GM12864 (cell line): ENCODE results near the gene APOL2.

Experiments used
- DNase-seq: peaks from one replicate; pipeline ENCODE4 v3.0.0-alpha.2; 2011; ENCODE audit warnings: low read depth
- H3K4me3 ChIP-seq: 2 replicates; pipeline ENCODE4 v1.5.1; 2011; ENCODE audit warnings: mild to moderate bottlenecking, low read depth, low read length, control low read depth
- TF ChIP-seq, protein P1 (sequence below): IDR thresholded peaks from 2 replicates; pipeline ENCODE4 v1.5.1; 2011; ENCODE audit warnings: low read depth, mild to moderate bottlenecking, moderate library complexity, low read length, control low read depth, inconsistent platforms; ENCODE audit errors: missing control alignments

The APOL2 gene

GRCh38 chr22:36249160-36249559 lies 9.8 kb upstream of the APOL2 start:
- no peak for DNase-seq
- TF ChIP-seq, protein P1, sequence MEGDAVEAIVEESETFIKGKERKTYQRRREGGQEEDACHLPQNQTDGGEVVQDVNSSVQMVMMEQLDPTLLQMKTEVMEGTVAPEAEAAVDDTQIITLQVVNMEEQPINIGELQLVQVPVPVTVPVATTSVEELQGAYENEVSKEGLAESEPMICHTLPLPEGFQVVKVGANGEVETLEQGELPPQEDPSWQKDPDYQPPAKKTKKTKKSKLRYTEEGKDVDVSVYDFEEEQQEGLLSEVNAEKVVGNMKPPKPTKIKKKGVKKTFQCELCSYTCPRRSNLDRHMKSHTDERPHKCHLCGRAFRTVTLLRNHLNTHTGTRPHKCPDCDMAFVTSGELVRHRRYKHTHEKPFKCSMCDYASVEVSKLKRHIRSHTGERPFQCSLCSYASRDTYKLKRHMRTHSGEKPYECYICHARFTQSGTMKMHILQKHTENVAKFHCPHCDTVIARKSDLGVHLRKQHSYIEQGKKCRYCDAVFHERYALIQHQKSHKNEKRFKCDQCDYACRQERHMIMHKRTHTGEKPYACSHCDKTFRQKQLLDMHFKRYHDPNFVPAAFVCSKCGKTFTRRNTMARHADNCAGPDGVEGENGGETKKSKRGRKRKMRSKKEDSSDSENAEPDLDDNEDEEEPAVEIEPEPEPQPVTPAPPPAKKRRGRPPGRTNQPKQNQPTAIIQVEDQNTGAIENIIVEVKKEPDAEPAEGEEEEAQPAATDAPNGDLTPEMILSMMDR: no peak

DNA sequence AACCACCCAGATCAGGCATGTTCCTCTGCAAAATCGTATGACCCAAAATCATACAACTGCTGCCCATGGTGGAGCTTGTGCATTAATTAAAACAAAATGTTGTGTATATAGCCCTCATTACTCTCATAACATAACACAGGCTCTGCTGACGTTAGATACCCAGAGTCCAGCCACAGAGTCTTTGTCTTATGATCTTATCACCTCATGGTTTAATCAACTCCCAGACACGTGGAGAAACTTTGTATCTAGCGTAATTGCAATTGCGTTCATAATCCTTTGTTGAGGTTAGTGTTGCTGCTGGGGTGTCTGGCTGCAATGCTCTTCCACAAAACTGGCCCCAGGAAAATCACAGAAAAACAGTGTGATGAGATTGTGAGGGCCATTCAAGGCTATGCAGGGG lies 8.6 kb upstream of the APOL2 start:
- TF ChIP-seq, protein P1: no peak
- DNase-seq: no peak
- H3K4me3 ChIP-seq: no peak overlapping the region

More at GRCh38 chr22:36249160-36249559, 9.8 kb upstream of the APOL2 start:
- H3K4me3 ChIP-seq: no peak overlapping the region

DNA sequence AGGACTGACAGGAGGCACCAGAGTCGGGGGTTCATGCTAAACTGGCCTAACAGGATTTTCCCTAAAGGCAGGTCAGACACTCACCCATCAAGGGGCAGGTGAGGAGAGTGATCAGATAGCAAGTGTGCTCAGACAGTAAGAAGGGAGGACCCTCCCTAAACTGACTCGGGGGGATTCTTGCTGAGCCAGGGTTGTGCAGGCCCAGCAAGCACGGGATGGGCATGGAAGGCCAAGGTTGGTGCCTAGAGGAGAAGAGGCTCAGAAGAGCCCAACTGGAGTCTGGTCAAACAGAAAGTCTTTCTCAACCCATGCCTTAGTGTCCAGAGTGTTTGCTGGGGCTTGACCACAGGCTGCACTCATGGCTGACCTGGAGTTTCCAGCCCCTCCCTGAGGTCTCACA lies 7.4 kb upstream of the APOL2 start:
- H3K4me3 ChIP-seq: no peak overlapping the region
- TF ChIP-seq, protein P1: no peak
- DNase-seq: no peak

- TF ChIP-seq, protein P1: no peak
- H3K4me3 ChIP-seq: no peak overlapping the region
Observed at GRCh38 chr22:36245805-36246356, 6.6 kb upstream of the APOL2 start.

DNA sequence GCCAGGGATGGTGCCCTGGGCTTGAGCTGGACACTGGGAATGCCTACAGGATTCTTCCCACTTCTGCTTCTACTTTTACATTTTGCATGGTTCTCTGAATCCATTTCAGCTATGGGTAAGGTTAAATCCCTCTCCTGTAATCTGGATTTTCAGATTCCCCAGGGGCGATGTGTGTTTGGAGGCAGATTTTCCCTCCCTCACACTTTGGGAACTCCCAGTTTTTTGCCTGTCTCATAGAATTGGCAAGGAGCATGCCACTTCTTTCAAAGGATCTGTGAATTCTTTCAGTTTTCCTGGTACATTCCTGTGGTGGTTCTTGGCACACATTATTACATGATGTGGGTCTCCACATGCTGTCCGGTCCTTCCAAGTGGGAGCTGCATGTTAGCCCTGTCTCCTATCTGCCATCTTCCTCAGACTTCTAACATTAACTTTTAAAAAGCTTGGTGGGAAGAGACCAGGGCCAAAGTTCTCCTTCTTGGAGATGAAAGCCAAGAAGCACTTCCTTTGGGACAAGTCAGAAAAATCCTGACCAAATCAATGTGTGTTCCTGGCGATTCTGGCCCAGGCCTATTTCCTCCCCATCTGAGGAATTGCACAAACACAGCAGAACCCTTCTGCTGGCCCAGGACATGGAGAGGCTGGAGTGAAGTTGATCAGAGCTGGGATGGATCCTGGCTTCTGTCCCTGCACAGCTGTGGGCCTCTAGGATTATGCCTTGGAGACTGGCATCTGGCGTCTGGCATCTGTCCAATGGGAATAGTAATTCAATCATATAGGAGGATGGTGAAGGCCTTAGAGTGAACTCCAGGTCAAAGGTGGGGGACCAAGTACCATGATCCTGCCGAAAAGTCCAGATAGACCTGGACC lies 5.4 kb upstream of the APOL2 start:
- TF ChIP-seq, protein P1: no peak
- DNase-seq: no peak
- H3K4me3 ChIP-seq: no peak overlapping the region

More at GRCh38 chr22:36245805-36246356, 6.6 kb upstream of the APOL2 start:
- no peak for DNase-seq

GRCh38 chr22:36243986-36244385 lies 4.7 kb upstream of the APOL2 start:
- TF ChIP-seq, protein P1: no peak
- H3K4me3 ChIP-seq: no peak overlapping the region
- no peak for DNase-seq

GRCh38 chr22:36239150-36239400 lies 252 bp downstream of the APOL2 start:
- H3K4me3 ChIP-seq: peak overlapping the region; percentile 77
- DNase-seq: no peak
- TF ChIP-seq, protein P1: no peak
